ENCODE data around the gene CTNNA3.

- TF ChIP-seq POLR2A (IDR thresholded peaks at IDR 0.05) (no peak), CTCF (IDR thresholded peaks at IDR 0.05) (no peak)
Measured at GRCh38 chr10:66277481-66277880, 1418.5 kb downstream of the CTNNA3 start.
